LNCAP (cell line): Measurements from ENCODE around the gene CMPK2.

ENCODE experiments used
- CTCF ChIP-seq: fragments of 450-650 bp; IDR thresholded peaks from 2 replicates; pipeline ENCODE4 v1.5.1; 2017; ENCODE audit warnings: mild to moderate bottlenecking

The CMPK2 gene

GRCh38 chr2:6846967-6847681 is 18.6 kb downstream of the CMPK2 start:
- no peak for TF ChIP-seq CTCF

DNA sequence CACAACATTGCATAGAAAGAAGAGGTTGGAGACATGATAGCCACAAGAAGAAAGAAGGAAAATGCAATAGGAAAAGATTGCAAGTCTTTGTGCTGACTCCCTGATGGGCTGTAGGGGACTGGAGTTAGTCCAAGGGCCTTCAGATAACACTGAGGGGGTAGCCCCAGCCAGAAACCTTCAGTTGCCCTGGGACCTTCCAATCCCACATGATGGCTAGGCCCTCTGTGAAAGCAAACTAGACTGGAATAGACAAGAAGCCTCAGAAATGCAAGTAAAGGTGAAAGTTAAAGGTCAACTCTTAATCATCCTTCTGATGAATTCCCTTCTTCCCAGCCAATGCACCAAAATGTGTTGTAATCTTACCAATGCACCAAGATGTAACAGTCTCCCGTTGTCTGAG is 19.2 kb downstream of the CMPK2 start:
- no peak for TF ChIP-seq CTCF

DNA sequence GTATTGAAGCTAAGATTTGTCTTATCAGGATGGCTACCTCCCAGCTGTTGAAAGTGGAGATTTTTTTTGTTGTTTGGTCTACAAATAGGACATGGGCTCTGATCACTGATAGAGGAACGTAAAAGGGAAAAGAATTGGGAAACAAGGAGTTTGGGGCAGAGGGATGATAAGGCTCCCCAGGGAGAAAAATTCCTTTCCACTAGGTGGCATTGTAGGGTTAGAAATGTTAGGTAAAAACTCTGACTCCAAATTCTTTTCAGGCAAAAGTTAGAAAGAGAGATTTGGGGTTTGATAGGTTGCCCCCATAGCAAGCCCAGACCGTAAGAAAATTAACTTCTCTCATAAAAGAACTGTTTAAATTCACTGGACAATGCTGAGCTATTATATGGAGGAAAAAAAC is 19.8 kb downstream of the CMPK2 start:
- TF ChIP-seq CTCF, result no peak; the same call in 1 of the 2 replicates

- TF ChIP-seq CTCF, result no peak
Measured at GRCh38 chr2:6845312-6845711, 20.4 kb downstream of the CMPK2 start.

DNA sequence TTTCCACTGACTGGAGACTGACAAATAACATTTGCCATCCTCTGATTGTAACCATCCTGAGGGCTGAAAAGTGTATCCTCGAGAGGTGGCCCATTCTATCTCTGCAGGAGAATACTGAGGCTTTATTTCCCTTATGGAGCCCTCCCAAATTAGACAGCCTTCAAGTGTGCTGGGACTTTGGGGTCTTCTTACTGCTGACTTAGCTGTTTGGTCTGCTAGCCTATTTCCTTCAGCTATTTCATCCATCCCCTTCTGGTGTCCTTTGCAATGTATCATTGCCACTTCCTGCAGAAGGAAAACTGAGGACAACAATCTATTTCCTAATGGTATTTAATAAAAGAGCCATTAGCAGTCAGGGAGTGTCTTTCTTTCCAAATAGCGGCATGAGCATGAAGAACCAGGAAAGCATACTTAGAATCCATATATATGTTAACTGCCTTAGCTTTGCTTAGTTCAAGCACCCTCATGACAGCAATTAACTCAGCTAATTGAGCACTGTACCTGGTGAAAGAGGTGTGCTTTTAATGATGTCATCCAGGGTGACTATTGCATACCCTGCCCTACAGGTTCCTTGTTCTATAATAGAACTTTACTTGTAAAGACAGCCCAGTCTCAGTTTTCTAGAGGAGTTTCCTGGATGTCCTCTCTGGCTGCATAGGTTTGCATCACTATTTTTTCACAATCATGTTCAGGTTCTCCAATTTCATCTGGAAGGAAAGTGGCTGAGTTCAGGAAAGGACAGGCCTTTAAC is 24.0 kb downstream of the CMPK2 start:
- no peak for TF ChIP-seq CTCF

DNA sequence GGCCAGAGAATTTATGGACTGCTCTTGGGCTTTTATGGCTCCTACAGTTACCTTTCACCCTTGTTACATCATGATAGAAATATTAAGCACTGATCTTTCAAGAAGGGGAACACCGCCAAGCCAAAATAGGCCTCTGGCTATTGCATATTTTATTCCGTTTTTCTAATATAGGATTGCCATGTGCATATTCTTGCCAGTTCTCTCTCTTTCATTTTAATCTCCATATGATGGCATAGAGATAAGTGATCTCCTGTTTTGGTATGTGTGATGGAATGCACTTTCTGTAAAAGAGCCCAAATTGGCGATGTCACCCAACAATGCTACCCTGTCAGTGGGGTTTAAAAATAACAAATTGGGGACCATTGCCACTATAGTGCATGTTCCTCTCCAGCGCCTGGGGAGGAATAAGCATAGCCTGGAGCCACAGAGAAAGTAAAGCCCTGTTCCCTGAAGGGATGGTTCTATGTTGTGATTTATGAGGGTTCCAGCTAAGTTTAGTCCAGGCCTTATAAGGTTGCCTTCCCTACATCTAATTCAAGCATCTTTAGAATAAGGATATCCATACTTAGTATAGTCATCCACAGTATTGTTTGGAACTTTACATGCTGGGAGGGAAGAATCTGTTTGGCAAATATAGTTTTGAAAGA is 26.9 kb downstream of the CMPK2 start:
- TF ChIP-seq CTCF, result no peak

GRCh38 chr2:6835467-6835866 is 30.2 kb downstream of the CMPK2 start:
- no peak for TF ChIP-seq CTCF
